Measurements from ENCODE around the gene NFRKB.
"Not testable (repeated sequence)": the region's sequence is repeated elsewhere in the genome, so short reads cannot be mapped to it uniquely, and the experiment has no call there.

The NFRKB gene

GRCh38 chr11:129894278-129895125, 876 bp downstream of the NFRKB start:
- DNase-seq (ENCODE audit: low spot score), result peak; percentile 17

DNA sequence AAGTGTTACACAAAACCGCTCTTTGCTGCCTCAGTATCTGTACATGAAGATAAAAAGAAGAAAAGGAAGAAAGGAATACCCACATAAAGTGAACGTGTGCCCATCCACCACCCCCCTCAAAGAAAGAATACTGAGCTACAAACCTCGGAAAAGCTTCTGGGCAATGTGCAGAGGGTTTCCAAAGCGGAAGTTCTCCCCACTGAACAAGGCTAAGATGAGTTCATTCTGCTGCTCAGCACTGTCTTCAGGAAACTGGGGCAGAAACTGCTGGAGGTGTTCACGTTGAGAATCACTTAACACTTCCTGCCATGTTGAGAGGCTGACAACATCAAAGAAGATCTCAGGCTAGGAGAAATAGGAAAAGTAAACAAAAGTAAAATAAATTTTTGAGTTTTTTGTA, 6.9 kb downstream of the NFRKB start:
- no peak for DNase-seq (ENCODE audit: low spot score)

DNA sequence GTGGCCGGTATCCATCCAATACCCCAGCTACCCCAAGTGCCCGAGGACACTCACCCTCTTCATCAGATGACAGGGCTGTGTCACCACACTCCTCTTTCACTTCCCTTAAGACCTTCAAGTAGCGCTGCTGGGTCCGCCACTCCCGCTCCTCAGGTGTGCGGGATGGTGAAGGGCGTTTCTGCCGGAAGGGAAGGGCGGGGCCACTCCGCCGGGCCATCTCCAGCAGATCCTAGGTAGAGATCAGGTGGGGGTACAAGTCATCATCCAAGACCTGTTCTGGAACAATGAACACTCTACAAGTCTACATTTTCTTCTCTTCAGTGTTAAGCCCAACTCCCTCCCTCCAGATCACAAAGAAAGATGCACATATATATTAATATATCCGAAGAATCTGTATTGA, 10.0 kb downstream of the NFRKB start:
- DNase-seq (ENCODE audit: low spot score), result no peak

GRCh38 chr11:129884581-129884980, 10.8 kb downstream of the NFRKB start:
- no peak for DNase-seq (ENCODE audit: low spot score)

DNA sequence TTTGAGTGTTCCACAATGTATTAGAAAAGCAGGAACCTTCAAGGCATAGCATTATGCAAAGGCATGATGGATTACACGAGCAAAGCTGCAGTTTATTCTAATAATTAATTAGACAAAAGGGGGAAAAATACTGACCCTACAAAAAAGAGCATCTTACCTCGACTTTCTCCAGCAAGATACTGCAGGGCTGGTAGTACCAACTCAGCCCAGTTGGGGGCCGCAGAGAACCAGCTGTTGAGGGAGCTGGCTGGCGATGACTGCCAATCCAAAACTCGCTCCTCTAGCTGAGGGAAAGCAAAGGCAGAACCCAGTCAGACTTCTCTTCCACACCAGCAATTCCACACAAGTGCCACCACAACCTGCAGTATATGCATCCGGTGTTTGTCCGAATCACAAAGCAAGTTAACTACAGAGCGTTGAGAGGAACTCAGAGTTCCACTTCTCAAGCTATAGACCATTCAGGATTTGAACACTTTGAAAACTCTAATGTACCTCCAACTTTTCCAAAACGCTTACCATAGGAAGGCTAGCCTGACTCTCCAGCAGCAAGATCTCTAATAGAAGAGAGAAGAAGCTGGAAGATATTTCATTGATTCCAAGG, 13.7 kb downstream of the NFRKB start:
- DNase-seq (ENCODE audit: low spot score), result peak; percentile 59

- no peak for DNase-seq (ENCODE audit: low spot score)
Observed at GRCh38 chr11:129880311-129880710, 15.1 kb downstream of the NFRKB start.

DNA sequence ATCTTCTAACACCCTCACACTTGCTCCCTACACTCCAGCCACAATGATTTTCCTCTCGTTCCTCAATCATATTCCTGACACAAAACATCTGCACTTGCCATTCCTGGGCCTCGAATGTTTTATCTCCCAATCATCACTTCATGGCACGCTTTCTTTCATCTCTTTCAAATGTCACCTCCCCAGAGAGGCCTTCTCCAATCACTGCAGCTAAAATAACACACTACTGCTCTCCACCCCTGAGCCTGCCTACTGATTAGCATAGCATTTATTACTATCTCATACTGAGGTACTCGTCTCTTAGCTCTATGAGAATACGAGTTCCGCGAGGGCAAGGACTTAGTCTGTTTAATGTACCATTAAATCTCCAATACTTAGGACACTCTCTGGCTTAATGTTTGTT, 23.5 kb downstream of the NFRKB start:
- DNase-seq (ENCODE audit: low spot score), result no peak

DNA sequence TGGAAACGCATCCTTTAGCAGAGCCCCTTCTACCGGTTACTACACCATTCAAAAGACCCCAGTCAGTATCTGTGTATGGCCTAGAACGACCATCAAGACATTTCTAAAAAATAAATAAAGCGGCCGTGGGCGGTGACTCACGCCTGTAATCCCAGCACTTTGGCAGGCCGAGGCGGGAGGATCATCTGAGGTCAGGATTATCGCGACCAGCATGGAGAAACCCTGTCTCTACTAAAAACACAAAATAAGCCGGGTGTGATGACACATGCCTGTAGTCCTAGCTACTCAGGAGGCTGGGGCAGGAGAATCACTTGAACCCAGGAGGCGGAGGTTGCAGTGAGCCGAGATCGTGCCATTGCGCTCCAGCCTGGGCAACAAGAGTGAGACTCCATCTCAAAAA, 26.8 kb downstream of the NFRKB start:
- not testable (repeated sequence) for DNase-seq (ENCODE audit: low spot score)

GRCh38 chr11:129866311-129866710, 29.1 kb downstream of the NFRKB start:
- no peak for DNase-seq (ENCODE audit: low spot score)

GRCh38 chr11:129865701-129866100, 29.7 kb downstream of the NFRKB start:
- DNase-seq (ENCODE audit: low spot score), result no peak

DNA sequence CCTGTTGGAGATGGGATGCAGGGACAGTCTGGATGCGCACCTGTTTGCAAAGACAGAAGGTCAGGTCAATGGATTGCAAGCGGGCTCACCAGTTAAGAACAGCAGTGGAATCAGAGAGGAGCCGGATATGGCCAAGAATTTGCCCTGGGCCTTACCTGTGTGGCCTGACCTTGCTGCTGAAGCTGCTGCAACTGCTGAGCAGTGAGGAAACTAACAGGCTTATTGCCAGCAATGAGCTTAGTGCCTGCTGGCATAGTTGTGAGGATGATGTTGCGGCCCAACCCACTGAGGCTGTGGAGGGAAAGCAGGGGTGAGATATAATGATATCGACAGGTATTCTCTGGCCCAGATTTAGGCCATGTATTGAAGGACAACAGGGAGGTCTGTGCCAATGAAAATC, 30.6 kb downstream of the NFRKB start:
- no peak for DNase-seq (ENCODE audit: low spot score)

DNA sequence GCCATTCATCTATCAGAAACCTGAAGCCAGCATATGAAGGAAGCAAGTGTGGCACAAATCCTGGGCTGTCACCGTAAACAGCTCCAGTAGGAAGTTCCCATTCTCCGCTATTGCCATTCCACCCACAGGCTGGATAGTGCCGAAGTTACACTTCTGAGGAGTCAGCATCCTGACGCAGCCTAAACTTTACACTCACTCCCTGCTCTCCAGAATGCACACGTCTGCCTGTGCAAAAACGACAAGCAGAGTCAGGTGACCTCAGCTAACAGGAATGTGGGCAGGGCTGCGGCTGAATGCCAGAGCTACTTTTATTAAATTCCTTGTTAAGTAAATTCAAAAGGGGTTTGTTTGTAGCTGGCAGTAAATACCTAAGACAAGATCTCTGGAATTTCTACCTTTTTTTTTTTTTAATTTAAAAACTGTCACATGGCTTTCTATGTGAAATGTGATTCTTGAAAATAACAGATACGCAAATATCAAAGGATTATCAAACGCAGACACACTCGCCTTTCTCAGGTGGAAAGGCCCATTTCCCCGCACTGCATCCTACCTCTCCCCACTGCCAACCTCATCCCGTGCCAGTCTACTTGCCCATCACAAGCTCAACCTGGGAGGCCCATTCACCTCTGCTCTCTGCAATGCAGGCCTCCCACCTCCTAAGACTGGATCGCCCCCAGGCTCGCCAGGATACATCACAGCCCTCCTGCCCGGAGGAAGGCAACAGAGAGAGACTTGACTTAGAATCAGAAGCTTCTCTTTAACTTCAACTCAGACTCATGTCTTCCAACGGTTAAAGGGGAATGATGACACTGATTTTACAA, 33.5 kb downstream of the NFRKB start:
- DNase-seq (ENCODE audit: low spot score), result no peak

DNA sequence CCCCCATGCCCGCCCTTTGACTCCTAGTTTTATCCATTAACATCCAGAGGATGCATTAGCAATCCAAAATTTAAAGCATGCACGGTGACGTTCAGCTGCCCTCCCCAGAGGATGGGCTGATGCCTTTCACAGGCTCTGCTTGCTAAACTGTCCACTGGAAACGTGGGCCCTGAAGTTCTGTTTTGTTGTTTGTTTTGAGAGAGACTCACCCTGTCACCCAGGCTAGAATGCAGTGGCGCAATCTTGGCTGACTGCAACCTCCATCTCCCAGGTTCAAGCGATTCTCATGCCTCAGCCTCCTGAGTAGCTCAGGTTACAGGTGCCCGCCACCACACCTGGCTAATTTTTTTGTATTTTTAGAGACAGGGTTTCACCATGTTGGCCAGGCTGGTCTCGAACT, 39.3 kb downstream of the NFRKB start:
- no peak for DNase-seq (ENCODE audit: low spot score)

DNA sequence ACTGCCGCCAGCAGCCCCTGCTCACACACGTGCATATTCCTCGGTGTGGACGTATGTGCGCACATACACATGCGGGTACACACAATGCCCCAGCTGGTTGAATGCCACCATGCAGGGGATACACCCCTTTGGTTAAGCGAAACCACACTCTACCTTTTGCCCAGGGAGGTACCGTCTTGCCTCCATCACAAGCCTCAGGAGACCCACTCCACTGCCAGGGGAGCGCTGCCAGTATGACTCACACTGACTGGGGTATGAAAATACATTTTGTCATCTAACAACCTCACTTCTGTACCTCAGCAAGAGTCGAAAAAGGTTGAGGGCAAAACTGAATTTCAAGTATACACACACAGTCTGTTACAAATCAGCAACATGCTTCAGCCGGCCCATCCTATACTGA, 40.3 kb downstream of the NFRKB start:
- no peak for DNase-seq (ENCODE audit: low spot score)

DNA sequence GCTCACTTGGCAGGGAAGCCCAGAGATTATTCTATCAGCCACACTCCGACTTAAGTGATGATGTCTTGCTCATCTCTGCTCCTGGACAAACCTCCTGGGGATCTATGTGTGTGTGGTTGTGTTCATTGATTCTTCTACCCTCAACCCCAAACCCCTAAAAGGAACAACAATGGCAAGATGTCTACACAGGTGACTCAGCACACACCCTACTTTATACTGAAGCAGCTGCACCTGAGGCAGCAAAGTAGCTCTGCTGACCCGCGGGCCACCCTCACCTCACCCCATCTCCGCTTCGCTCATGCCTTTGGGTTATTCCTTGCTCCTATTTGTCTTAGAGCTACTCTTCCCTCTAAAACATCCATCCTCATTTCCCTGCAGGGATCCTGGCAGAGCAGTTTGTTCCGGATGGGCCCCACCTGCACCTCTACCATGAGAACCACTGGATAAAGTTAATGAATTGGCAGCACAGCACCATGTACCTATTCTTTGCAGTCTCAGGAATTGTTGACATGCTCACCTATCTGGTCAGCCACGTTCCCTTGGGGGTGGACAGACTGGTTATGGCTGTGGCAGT, 41.1 kb downstream of the NFRKB start:
- no peak for DNase-seq (ENCODE audit: low spot score)

GRCh38 chr11:129853518-129854231, 41.7 kb downstream of the NFRKB start:
- DNase-seq (ENCODE audit: low spot score), result no peak

DNA sequence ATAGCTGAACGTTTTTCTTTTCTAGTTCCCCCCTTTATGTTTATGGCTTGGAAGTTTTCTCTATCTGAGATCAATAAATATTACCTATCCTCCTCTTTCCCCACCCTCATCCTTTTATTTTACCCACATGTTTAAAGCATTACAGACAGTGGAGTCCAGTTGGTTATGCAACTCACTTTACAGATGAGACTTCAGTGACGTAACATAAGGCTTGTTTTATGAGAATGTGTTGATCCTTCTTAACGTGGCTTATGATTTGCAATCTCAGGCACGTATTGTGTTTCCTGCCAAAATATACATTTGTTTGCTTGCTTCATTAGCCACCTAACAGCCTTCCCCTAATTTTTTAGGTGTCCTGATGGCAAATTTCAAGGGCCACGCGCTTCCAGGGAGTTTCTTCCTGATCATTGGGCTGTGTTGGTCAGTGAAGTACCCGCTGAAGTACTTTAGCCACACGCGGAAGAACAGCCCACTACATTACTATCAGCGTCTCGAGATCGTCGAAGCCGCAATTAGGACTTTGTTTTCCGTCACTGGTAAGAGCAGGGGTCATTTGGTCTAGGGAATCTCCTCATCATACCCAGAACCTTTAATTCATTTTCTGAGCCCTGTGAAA, 43.1 kb downstream of the NFRKB start:
- no peak for DNase-seq (ENCODE audit: low spot score)

GRCh38 chr11:129849447-129850130, 45.8 kb downstream of the NFRKB start:
- DNase-seq (ENCODE audit: low spot score), result no peak

DNA sequence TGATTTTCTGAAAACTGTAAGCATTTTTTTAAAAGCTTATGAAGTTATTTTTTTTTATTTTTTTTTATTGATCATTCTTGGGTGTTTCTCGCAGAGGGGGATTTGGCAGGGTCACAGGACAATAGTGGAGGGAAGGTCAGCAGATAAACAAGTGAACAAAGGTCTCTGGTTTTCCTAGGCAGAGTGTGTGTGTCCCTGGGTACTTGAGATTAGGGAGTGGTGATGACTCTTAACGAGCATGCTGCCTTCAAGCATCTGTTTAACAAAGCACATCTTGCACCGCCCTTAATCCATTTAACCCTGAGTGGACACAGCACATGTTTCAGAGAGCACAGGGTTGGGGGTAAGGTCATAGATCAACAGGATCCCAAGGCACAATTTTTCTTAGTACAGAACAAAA, 48.0 kb downstream of the NFRKB start:
- not testable (repeated sequence) for DNase-seq (ENCODE audit: low spot score)

- DNase-seq (ENCODE audit: low spot score), result no peak
Observed at GRCh38 chr11:129846508-129847335, 48.7 kb downstream of the NFRKB start.

Measured in germinal center (tissue), 1 donor.